SU-DHL-6 (cell line): ENCODE data around the gene RFC3.

ENCODE experiments used
- EZH2phosphoT487 ChIP-seq: fragments of 200-600 bp; sonication (generic), shearing (Covaris generic); conservative IDR thresholded peaks from 2 replicates; pipeline ENCODE4 v1.6.1; 2018; ENCODE audit warnings: mild to moderate bottlenecking, antibody characterized with exemption, low read length, moderate library complexity, mixed read lengths
- TF ChIP-seq, protein P1 (sequence below): fragments of 200-600 bp; sonication (generic); IDR thresholded peaks from one replicate; pipeline ENCODE4 v1.5.1; 2017; ENCODE audit warnings: antibody characterized with exemption, mild to moderate bottlenecking, low read length, moderate library complexity; ENCODE audit not compliant: insufficient read depth, poor library complexity, severe bottlenecking

GRCh38 chr13:33817901-33818706, at the start of gene RFC3:
- TF ChIP-seq, protein P1, sequence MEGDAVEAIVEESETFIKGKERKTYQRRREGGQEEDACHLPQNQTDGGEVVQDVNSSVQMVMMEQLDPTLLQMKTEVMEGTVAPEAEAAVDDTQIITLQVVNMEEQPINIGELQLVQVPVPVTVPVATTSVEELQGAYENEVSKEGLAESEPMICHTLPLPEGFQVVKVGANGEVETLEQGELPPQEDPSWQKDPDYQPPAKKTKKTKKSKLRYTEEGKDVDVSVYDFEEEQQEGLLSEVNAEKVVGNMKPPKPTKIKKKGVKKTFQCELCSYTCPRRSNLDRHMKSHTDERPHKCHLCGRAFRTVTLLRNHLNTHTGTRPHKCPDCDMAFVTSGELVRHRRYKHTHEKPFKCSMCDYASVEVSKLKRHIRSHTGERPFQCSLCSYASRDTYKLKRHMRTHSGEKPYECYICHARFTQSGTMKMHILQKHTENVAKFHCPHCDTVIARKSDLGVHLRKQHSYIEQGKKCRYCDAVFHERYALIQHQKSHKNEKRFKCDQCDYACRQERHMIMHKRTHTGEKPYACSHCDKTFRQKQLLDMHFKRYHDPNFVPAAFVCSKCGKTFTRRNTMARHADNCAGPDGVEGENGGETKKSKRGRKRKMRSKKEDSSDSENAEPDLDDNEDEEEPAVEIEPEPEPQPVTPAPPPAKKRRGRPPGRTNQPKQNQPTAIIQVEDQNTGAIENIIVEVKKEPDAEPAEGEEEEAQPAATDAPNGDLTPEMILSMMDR: peak; percentile 32
- no peak for TF ChIP-seq EZH2phosphoT487
